ENCODE data around the gene LAMTOR2.

DNA sequence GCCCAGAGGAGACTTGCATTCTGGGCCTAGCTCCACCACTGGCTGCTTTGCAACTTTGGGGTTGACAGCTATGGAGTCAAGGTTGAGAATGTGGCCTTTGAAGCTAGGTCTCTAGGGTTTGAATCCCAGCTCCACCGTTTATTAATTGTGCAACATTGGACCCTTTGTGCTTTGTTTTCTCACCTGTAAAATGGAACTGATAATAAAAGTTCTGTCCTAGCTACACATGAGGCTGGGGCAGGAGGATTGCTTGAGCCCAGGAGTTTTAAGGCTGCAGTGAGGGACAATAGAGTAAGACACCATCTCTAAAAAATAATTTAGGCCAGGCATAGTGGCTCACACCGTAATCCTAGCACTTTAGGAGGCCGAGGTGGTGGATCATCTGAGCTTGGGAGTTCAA is 44.7 kb downstream of the LAMTOR2 start:
- TF ChIP-seq BHLHE40 (IDR thresholded peaks at IDR 0.05; ENCODE audit: borderline replicate concordance in 1 of 2, low read depth in 2 of 2, low read length in 1 of 2) (no peak), TAF1 (IDR thresholded peaks at IDR 0.05; ENCODE audit: borderline replicate concordance, low read depth, low read length) (no peak), BACH1 (IDR thresholded peaks at IDR 0.05; ENCODE audit: borderline replicate concordance) (no peak), SRF (IDR thresholded peaks at IDR 0.05; ENCODE audit: low read depth in 2 of 2, low read length in 2 of 2) (no peak)

Measured in GM12878 (cell line).